ENCODE data around the gene HRH4. TPM values are rescaled to one million over a fixed set of nuclear protein-coding genes. Genes with fewer than 3 reads are reported as not detected.

Gene HRH4
- total and polyA plus RNA-seq, 4 donors = 0.19 to 0.89 (median 0.54) TPM; not detected in 1

- ATAC-seq (ENCODE audit: insufficient read depth, low FRiP score) (no peak), DNase-seq (no peak)
- Histone ChIP-seq H3K4me3 (no peak overlapping the region), H3K9me3 (ENCODE audit: control insufficient read depth in 4 of 4, insufficient read depth in 3 of 4, low read length in 3 of 4) (no peaks in the 10 kb centered on the region), H3K4me1 (ENCODE audit: control insufficient read depth in 5 of 5, insufficient read depth in 5 of 5, low read length in 5 of 5) (peaks cover 0 to 6% (median 0%) of the 10 kb centered on the region in 5 donors), H3K9ac (ENCODE audit: insufficient read depth in 1 of 2, low read length in 2 of 2) (no peak overlapping the region), H3K27ac (ENCODE audit: low read depth in 1 of 2, low read length in 1 of 2) (no peak overlapping the region), H3K27me3 (ENCODE audit: control insufficient read depth in 3 of 3, insufficient read depth in 3 of 3, low read length in 2 of 3) (no peaks in the 10 kb centered on the region), H3K36me3 (ENCODE audit: control insufficient read depth in 4 of 4, insufficient read depth in 4 of 4, low read length in 4 of 4) (no peaks in the 10 kb centered on the region)
- TF ChIP-seq, protein P1, sequence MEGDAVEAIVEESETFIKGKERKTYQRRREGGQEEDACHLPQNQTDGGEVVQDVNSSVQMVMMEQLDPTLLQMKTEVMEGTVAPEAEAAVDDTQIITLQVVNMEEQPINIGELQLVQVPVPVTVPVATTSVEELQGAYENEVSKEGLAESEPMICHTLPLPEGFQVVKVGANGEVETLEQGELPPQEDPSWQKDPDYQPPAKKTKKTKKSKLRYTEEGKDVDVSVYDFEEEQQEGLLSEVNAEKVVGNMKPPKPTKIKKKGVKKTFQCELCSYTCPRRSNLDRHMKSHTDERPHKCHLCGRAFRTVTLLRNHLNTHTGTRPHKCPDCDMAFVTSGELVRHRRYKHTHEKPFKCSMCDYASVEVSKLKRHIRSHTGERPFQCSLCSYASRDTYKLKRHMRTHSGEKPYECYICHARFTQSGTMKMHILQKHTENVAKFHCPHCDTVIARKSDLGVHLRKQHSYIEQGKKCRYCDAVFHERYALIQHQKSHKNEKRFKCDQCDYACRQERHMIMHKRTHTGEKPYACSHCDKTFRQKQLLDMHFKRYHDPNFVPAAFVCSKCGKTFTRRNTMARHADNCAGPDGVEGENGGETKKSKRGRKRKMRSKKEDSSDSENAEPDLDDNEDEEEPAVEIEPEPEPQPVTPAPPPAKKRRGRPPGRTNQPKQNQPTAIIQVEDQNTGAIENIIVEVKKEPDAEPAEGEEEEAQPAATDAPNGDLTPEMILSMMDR (IDR thresholded peaks at IDR 0.05; ENCODE audit: control extremely low read depth, extremely low read depth) = no peak
- WGBS, 2 donors = 91 to 97% methylated on average over 6 of the region's 6 CpGs
Observed at GRCh38 chr18:24500766-24501165, 40.3 kb downstream of the HRH4 start.

DNA sequence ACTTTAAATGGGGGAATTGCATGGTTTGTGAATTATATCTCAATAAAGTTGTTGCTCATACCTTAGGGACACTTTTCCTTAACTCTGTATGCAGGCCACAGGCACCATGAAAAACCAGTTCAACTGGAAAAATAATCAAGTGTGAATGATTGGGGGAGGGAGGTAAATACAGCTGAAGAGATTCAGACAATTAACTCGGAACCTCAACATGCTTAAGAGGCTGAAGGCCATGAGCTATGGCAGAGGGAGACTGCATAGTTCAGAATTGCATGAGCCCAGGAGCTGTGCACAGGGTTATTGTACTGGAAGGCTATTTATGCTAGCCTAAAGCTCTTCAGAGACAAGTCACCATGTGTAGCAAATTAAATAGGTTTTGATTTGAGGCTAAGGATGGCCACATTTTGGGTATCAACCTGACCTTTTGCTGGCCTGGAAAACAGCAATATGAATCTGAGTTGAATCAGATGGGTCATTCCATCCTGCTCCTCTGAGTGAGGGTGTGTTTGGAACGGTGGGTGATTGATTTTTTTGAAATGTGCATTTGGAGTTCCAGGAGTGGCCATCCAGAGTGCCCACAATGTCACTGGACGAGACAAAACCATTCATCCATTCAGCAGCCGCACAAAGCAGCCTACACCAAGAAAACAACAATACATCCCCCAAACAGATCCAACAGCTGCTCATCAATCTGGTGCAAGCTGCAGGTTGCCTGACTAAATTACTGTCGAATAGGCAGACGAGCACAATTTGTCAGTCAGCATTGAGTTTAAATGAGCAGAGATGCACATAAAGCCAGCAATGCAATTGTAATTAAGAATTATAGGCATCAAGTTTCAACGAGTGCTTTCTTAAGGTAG is 42.5 kb downstream of the HRH4 start:
- WGBS, 2 donors = 82 to 91% methylated on average over 7 of the region's 7 CpGs
- Histone ChIP-seq H3K9ac (ENCODE audit: insufficient read depth in 1 of 2, low read length in 2 of 2) (no peak overlapping the region), H3K36me3 (ENCODE audit: control insufficient read depth in 4 of 4, insufficient read depth in 4 of 4, low read length in 4 of 4) (no peaks in the 10 kb centered on the region), H3K4me3 (no peak overlapping the region), H3K4me1 (ENCODE audit: control insufficient read depth in 5 of 5, insufficient read depth in 5 of 5, low read length in 5 of 5) (peaks cover 0 to 6% (median 0%) of the 10 kb centered on the region in 5 donors), H3K27me3 (ENCODE audit: control insufficient read depth in 3 of 3, insufficient read depth in 3 of 3, low read length in 2 of 3) (no peaks in the 10 kb centered on the region), H3K9me3 (ENCODE audit: control insufficient read depth in 4 of 4, insufficient read depth in 3 of 4, low read length in 3 of 4) (no peaks in the 10 kb centered on the region), H3K27ac (ENCODE audit: low read depth in 1 of 2, low read length in 1 of 2) (no peak overlapping the region)
- DNase-seq (peak in 2 of 3 donors; percentile 48 to 65), ATAC-seq (ENCODE audit: insufficient read depth, low FRiP score) (no peak)
- TF ChIP-seq, protein P1 (IDR thresholded peaks at IDR 0.05; ENCODE audit: control extremely low read depth, extremely low read depth) = no peak

GRCh38 chr18:24504401-24504800 is 44.0 kb downstream of the HRH4 start:
- Histone ChIP-seq H3K4me1 (ENCODE audit: control insufficient read depth in 5 of 5, insufficient read depth in 5 of 5, low read length in 5 of 5) (peaks cover 0 to 6% (median 0%) of the 10 kb centered on the region in 5 donors), H3K9me3 (ENCODE audit: control insufficient read depth in 4 of 4, insufficient read depth in 3 of 4, low read length in 3 of 4) (no peaks in the 10 kb centered on the region), H3K36me3 (ENCODE audit: control insufficient read depth in 4 of 4, insufficient read depth in 4 of 4, low read length in 4 of 4) (no peaks in the 10 kb centered on the region), H3K27ac (ENCODE audit: low read depth in 1 of 2, low read length in 1 of 2) (no peak overlapping the region), H3K4me3 (no peak overlapping the region), H3K9ac (ENCODE audit: insufficient read depth in 1 of 2, low read length in 2 of 2) (no peak overlapping the region), H3K27me3 (ENCODE audit: control insufficient read depth in 3 of 3, insufficient read depth in 3 of 3, low read length in 2 of 3) (no peaks in the 10 kb centered on the region)
- ATAC-seq (ENCODE audit: insufficient read depth, low FRiP score) = no peak
- DNase-seq = no peak
- WGBS, 2 donors = 89% methylated on average over 4 of the region's 4 CpGs
- TF ChIP-seq, protein P1 (IDR thresholded peaks at IDR 0.05; ENCODE audit: control extremely low read depth, extremely low read depth) = no peak

Data from lung (tissue), 12 donors.